HepG2 (cell line): ENCODE measurements around the gene KCNQ5. TPM values are rescaled to one million over a fixed set of nuclear protein-coding genes. Genes with fewer than 3 reads are reported as not detected.

Source experiments
- ATAC-seq: fragments of 200-7000 bp; cut with Tn5 transposase; 3 replicates; pipeline ENCODE4 v1.9.1; 2020; ENCODE audit warnings: mild to moderate bottlenecking, moderate library complexity
- BruUV-seq: library from RNA; stranded (reverse); fragments of 400-500 nt; replicated peaks from 2 replicates; lab custom pipeline; 2021; lab: Mats Ljungman, UMichigan
- CTCF ChIA-PET: fragments of 300-600 bp; formaldehyde crosslinking; extraction: SDS; loops from one replicate; lab custom pipeline; 2021; ENCODE audit warnings: low total read pairs, inconsistent platforms, low intra/inter-chr PET ratio; lab: Yijun Ruan, JAX
- POLR2A ChIA-PET: fragments of 350-600 bp; sonication (Branson Sonifier 250); formaldehyde crosslinking; loops from one replicate; lab custom pipeline; 2020; ENCODE audit warnings: antibody characterized with exemption, inconsistent platforms; lab: Yijun Ruan, JAX
- DNase-seq: peaks from one replicate; pipeline ENCODE4 v3.0.0-alpha.2; 2015; ENCODE audit warnings: low spot score
- FAIRE-seq: peaks from 3 replicates; lab custom pipeline; 2011; peaks lifted over from hg19 to GRCh38; lab: Jason Lieb, UNC
- H2AFZ ChIP-seq: one replicate; pipeline ENCODE4 v1.6.1; 2011; ENCODE audit warnings: low read length, inconsistent platforms
- H3K27ac ChIP-seq: fragments of 300-600 bp; 3 replicates; pipeline ENCODE4 v1.8.0; 2011; ENCODE audit warnings: mixed run types, mild to moderate bottlenecking, mixed read lengths, low read length, inconsistent platforms; ENCODE audit not compliant: insufficient read depth; ENCODE audit errors: extremely low read length
- H3K27me3 ChIP-seq, 2 experiments: fragments of 200-600 bp in 1 of 2; 2 replicates in 1 of 2; 3 replicates in 1 of 2; pipeline versions ENCODE4 v1.6.0 to v1.8.0; 2011; ENCODE audit warnings: low read length in 2 of 2, mild to moderate bottlenecking in 2 of 2, moderate library complexity in 2 of 2, inconsistent platforms in 1 of 2; ENCODE audit not compliant: insufficient read depth in 2 of 2, control insufficient read depth in 1 of 2
- H3K36me3 ChIP-seq, 2 experiments: fragments of 200-600 bp in 1 of 2; replicated peaks in 1 of 2; 2 replicates in 1 of 2; 3 replicates in 1 of 2; pipeline versions ENCODE4 v1.5.1 to v1.8.0; 2011; ENCODE audit warnings: low read length in 2 of 2, inconsistent platforms in 1 of 2; ENCODE audit not compliant: insufficient read depth in 2 of 2, control insufficient read depth in 1 of 2
- H3K4me1 ChIP-seq: 2 replicates; pipeline ENCODE4 v1.5.1; 2012; ENCODE audit warnings: low read length, inconsistent platforms; ENCODE audit not compliant: insufficient read depth
- H3K4me2 ChIP-seq: 2 replicates; pipeline ENCODE4 v1.6.0; 2011; ENCODE audit warnings: low read depth, low read length, inconsistent platforms
- H3K4me3 ChIP-seq, 3 experiments: fragments of 200-600 bp in 1 of 3; sonication (generic), shearing (Covaris generic) in 1 of 3; replicated peaks in 1 of 3; 2 replicates each; pipeline ENCODE4 v1.5.1; 2011 to 2016; ENCODE audit warnings: low read length in 3 of 3, inconsistent platforms in 2 of 3, low read depth in 2 of 3, mild to moderate bottlenecking in 2 of 3, control low read depth in 1 of 3, mixed read lengths in 1 of 3; ENCODE audit not compliant: insufficient read depth in 1 of 3
- H3K79me2 ChIP-seq: one replicate; pipeline ENCODE4 v1.6.1; 2011; ENCODE audit warnings: low read length, inconsistent platforms; ENCODE audit not compliant: insufficient read depth
- H3K9ac ChIP-seq: 2 replicates; pipeline ENCODE4 v1.6.0; 2011; ENCODE audit warnings: mild to moderate bottlenecking, low read depth, low read length, inconsistent platforms; ENCODE audit not compliant: insufficient read depth
- H3K9me3 ChIP-seq: 2 replicates; pipeline ENCODE4 v1.5.1; 2012; ENCODE audit warnings: mild to moderate bottlenecking, low read length
- H4K20me1 ChIP-seq: 2 replicates; pipeline ENCODE4 v1.6.0; 2011; ENCODE audit warnings: inconsistent platforms, mild to moderate bottlenecking, low read length, moderate library complexity; ENCODE audit not compliant: insufficient read depth
- ATF1 ChIP-seq: IDR thresholded peaks from 2 replicates; pipeline ENCODE4 v1.6.1; 2016; ENCODE audit warnings: mild to moderate bottlenecking, control low read depth
- ERF ChIP-seq: IDR thresholded peaks from 2 replicates; pipeline ENCODE4 v1.6.1; 2018; ENCODE audit warnings: missing biosample characterization, missing genetic modification reagents
- HIVEP1 ChIP-seq: sonication (generic); formaldehyde crosslinking; IDR thresholded peaks from 2 replicates; pipeline ENCODE4 v1.4.0; 2020; ENCODE audit warnings: mild to moderate bottlenecking, missing genetic modification reagents
- HOXA9 ChIP-seq: sonication (generic); formaldehyde crosslinking; IDR thresholded peaks from 2 replicates; pipeline ENCODE4 v1.8.1; 2022; ENCODE audit warnings: missing genetic modification reagents, mild to moderate bottlenecking, moderate library complexity, borderline replicate concordance
- MTA3 ChIP-seq: sonication (generic); formaldehyde crosslinking; IDR thresholded peaks from 2 replicates; pipeline ENCODE4 v1.4.0; 2020; ENCODE audit warnings: missing genetic modification reagents
- MXD1 ChIP-seq: sonication (generic); formaldehyde crosslinking; IDR thresholded peaks from 2 replicates; pipeline ENCODE4 v1.4.0; 2020; ENCODE audit warnings: mild to moderate bottlenecking, missing genetic modification reagents
- NCOR1 ChIP-seq: fragments of 200-600 bp; sonication (generic); IDR thresholded peaks from 2 replicates; pipeline ENCODE4 v1.7.0; 2017; ENCODE audit warnings: antibody characterized with exemption, low read length, borderline replicate concordance
- SIX1 ChIP-seq: sonication (generic); formaldehyde crosslinking; IDR thresholded peaks from 2 replicates; pipeline ENCODE4 v1.4.0; 2020; ENCODE audit warnings: missing genetic modification reagents, borderline replicate concordance
- TCF7 ChIP-seq: sonication (generic); IDR thresholded peaks from 2 replicates; pipeline ENCODE4 v1.6.1; 2016; ENCODE audit warnings: antibody characterized with exemption, low read depth
- THAP11 ChIP-seq: IDR thresholded peaks from 2 replicates; pipeline ENCODE4 v1.6.1; 2016; ENCODE audit warnings: missing biosample characterization, missing genetic modification reagents
- ZHX2 ChIP-seq, 2 experiments: sonication (generic) in 1 of 2; formaldehyde crosslinking in 1 of 2; IDR thresholded peaks; 2 replicates each; pipeline versions ENCODE4 v1.6.1 to v1.9.0; 2014 to 2022; ENCODE audit warnings: antibody characterized with exemption in 1 of 2, borderline replicate concordance in 1 of 2, inconsistent platforms in 1 of 2, low read depth in 1 of 2, missing genetic modification reagents in 1 of 2
- ZNF564 ChIP-seq: sonication (generic); formaldehyde crosslinking; IDR thresholded peaks from 2 replicates; pipeline ENCODE4 v1.8.1; 2023; ENCODE audit warnings: mild to moderate bottlenecking, missing genetic modification reagents
- ZNF572 ChIP-seq: sonication (generic); formaldehyde crosslinking; IDR thresholded peaks from 2 replicates; pipeline ENCODE4 v1.5.1; 2020; ENCODE audit warnings: mild to moderate bottlenecking, missing genetic modification reagents
- ZNF598 ChIP-seq: sonication (generic); formaldehyde crosslinking; IDR thresholded peaks from 2 replicates; pipeline ENCODE4 v1.5.1; 2020; ENCODE audit warnings: mild to moderate bottlenecking, missing genetic modification reagents, borderline replicate concordance
- ZNF782 ChIP-seq: sonication (generic); formaldehyde crosslinking; IDR thresholded peaks from 2 replicates; pipeline ENCODE4 v1.4.0; 2020; ENCODE audit warnings: missing genetic modification reagents, mild to moderate bottlenecking, borderline replicate concordance
- in situ Hi-C: cut with HindIII; loops from 2 replicates; pipeline ENCODE4 v1.10.0; 2017; ENCODE audit warnings: low pct_unique_long_range_greater_than_20kb; ENCODE audit not compliant: extremely low pct_ligation_motif_present
- intact Hi-C: fragments of 100-400 bp; cut with micrococcal nuclease; formaldehyde crosslinking; loops from one replicate; pipeline ENCODE4 v1.10.0; 2022; ENCODE audit not compliant: unreplicated experiment
- polyA plus RNA-seq, 8 experiments: library from polyadenylated mRNA; depleted of rRNA in 3 of 8; stranded (reverse) in 7 of 8; unstranded in 1 of 8; fragments of >200 nt; fragmentation: Illumina TruSeq in 4 of 8; extraction: Trizol in 4 of 8; gene quantifications; 2 replicates each; pipeline versions ENCODE4 v1.2.1 to v1.2.3, GENCODE V29; 2011 to 2016; ENCODE audit warnings: low read depth in 4 of 8, missing spikeins in 1 of 8, mixed read lengths in 1 of 8; ENCODE audit not compliant: insufficient read depth in 1 of 8
- total RNA-seq, 5 experiments: library from RNA; depleted of rRNA; stranded (reverse); fragments of >200 nt; fragmentation: Illumina TruSeq; extraction: Trizol; gene quantifications; 2 replicates each; pipeline ENCODE4 v1.2.3, GENCODE V29; 2016; ENCODE audit warnings: low read depth in 1 of 5

KCNQ5 gene
- total and polyA plus RNA-seq, 2 of the 13 experiments (the other 11 are each of a cell fraction or from before 2014, with no cell fraction given): 0.04 TPM; not detected in 1

GRCh38 chr6:73003302-73003701 lies 381.4 kb downstream of the KCNQ5 start (continued):
- TF ChIP-seq ZHX2 (IDR thresholded peaks at IDR 0.05; ENCODE audit: low read depth) (no peak), ZHX2 (CRISPR knock-in tag; IDR thresholded peaks at IDR 0.05; ENCODE audit: borderline replicate concordance) (no peak), ATF1 (CRISPR knock-in tag) (no peak), SIX1 (CRISPR knock-in tag) (no peak), ZNF598 (CRISPR knock-in tag) (no peak), TCF7 (no peak)

- no peak for DNase-seq
- Histone ChIP-seq H3K36me3 (no peaks in the 10 kb centered on the region), H4K20me1 (no peaks in the 10 kb centered on the region), H2AFZ (no peak overlapping the region), H3K9ac (no peak overlapping the region), H3K4me3 (no peak overlapping the region), H3K79me2 (no peaks in the 10 kb centered on the region), H3K9me3 (no peaks in the 10 kb centered on the region), H3K27ac (no peak overlapping the region), H3K4me2 (no peak overlapping the region), H3K4me1 (no peaks in the 10 kb centered on the region), H3K27me3 (no peaks in the 10 kb centered on the region)
- in situ Hi-C loops: no loop called here
- TF ChIP-seq MTA3 (CRISPR knock-in tag) (no peak), HOXA9 (CRISPR knock-in tag) (no peak), ZNF564 (CRISPR knock-in tag) (no peak), ZNF782 (CRISPR knock-in tag) (no peak), THAP11 (CRISPR knock-in tag) (no peak), HIVEP1 (no peak), ZNF572 (CRISPR knock-in tag) (no peak), MXD1 (CRISPR knock-in tag) (no peak), NCOR1 (no peak), ERF (CRISPR knock-in tag) (no peak), TCF7 (no peak)
- no TSS peak for BruUV-seq
- no peak for ATAC-seq
- FAIRE-seq: no peak
- POLR2A ChIA-PET: no interaction called here
- CTCF ChIA-PET: no interaction called here
- intact Hi-C loops: no loop called here
Observed at GRCh38 chr6:73004231-73004630, 382.4 kb downstream of the KCNQ5 start.
